ENCODE data around the gene NKX2-2. TPM values are rescaled to one million over a fixed set of nuclear protein-coding genes. Genes with fewer than 3 reads are reported as not detected.

NKX2-2 gene
- total and polyA plus RNA-seq, 2 donors (not counting 1 experiment from before 2014, with no cell fraction given): not detected

DNA sequence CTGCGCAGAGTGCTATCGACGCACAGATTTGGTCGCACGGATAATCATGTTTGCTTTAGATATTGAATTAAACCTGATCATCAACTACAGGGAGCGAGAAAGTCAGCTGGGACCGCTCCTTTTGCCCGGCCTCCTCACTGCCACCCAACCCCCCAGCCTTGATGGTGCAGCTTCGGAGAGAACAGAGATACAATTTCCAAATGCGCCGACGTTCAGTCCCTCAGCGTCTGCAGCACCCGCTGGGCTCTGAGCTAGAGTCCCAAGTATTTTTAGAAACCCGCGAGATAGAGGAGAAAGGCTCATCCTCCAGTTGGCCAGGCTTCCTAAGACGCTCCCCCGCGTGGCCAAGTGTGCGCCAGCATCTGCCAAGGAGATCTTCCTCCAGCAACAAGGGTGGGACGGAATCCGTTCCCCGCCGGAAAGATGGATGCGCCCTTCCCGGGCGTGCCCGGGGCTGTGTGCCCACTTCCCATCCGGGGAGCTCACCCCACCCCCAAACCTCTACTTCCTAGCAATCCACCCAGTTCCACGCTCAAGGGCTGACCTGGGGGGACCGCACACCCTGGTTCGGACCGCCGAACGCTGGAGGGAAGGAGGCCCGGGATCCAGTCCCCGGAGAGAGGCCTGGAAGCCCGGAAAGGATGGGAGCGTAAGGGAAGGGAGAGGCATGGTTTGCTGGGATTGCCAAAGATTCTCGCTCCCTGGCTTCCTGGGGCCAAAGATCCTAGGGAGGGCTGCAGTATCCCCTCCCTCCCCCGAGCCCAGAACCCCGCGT is 4.1 kb downstream of the NKX2-2 start:
- H2AFZ ChIP-seq (ENCODE audit: low read length): peak overlapping the region; percentile 15
- TF ChIP-seq, protein P1, sequence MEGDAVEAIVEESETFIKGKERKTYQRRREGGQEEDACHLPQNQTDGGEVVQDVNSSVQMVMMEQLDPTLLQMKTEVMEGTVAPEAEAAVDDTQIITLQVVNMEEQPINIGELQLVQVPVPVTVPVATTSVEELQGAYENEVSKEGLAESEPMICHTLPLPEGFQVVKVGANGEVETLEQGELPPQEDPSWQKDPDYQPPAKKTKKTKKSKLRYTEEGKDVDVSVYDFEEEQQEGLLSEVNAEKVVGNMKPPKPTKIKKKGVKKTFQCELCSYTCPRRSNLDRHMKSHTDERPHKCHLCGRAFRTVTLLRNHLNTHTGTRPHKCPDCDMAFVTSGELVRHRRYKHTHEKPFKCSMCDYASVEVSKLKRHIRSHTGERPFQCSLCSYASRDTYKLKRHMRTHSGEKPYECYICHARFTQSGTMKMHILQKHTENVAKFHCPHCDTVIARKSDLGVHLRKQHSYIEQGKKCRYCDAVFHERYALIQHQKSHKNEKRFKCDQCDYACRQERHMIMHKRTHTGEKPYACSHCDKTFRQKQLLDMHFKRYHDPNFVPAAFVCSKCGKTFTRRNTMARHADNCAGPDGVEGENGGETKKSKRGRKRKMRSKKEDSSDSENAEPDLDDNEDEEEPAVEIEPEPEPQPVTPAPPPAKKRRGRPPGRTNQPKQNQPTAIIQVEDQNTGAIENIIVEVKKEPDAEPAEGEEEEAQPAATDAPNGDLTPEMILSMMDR (conservative IDR thresholded peaks at IDR 0.05 in 1 of 2, IDR thresholded peaks at IDR 0.05 in 1 of 2; ENCODE audit: low read depth in 1 of 2, low read length in 2 of 2): peak in 1 of 2 donors; percentile 7
- peak; percentile 46 for TF ChIP-seq EZH2 (IDR thresholded peaks at IDR 0.05; ENCODE audit: low read length, missing control alignments)
- H4K20me1 ChIP-seq (ENCODE audit: control insufficient read depth, extremely low read depth, insufficient read depth, low read length): no peaks in the 10 kb centered on the region
- H3K9me3 ChIP-seq (ENCODE audit: control insufficient read depth, insufficient read depth, low read depth, low read length): no peaks in the 10 kb centered on the region
- peaks cover 5% of the 10 kb centered on the region for H3K4me1 ChIP-seq (ENCODE audit: control insufficient read depth, extremely low read depth, insufficient read depth, low read length)
- DNase-seq (ENCODE audit: low read depth in 2 of 2): peak; percentile 27 to 67
- H3K79me2 ChIP-seq (ENCODE audit: control insufficient read depth, insufficient read depth, low read length): no peaks in the 10 kb centered on the region
- no peak overlapping the region for H3K9ac ChIP-seq (ENCODE audit: insufficient read depth, low read length)
- peaks cover 61% of the 10 kb centered on the region for H3K27me3 ChIP-seq (ENCODE audit: control insufficient read depth, insufficient read depth, low read length)
- no peaks in the 10 kb centered on the region for H3K36me3 ChIP-seq (ENCODE audit: control insufficient read depth, insufficient read depth, low read length)
- H3K27ac ChIP-seq (ENCODE audit: insufficient read depth, low read length): no peak overlapping the region
- H3K4me2 ChIP-seq (ENCODE audit: extremely low read depth, insufficient read depth, low read length): peak overlapping the region; percentile 56
- H3K4me3 ChIP-seq (replicated peaks in 1 of 4; ENCODE audit: control extremely low read depth in 1 of 4, insufficient read depth in 1 of 4, low read depth in 3 of 4, low read length in 4 of 4): peak overlapping the region; percentile 5 to 44 (median 16)

DNA sequence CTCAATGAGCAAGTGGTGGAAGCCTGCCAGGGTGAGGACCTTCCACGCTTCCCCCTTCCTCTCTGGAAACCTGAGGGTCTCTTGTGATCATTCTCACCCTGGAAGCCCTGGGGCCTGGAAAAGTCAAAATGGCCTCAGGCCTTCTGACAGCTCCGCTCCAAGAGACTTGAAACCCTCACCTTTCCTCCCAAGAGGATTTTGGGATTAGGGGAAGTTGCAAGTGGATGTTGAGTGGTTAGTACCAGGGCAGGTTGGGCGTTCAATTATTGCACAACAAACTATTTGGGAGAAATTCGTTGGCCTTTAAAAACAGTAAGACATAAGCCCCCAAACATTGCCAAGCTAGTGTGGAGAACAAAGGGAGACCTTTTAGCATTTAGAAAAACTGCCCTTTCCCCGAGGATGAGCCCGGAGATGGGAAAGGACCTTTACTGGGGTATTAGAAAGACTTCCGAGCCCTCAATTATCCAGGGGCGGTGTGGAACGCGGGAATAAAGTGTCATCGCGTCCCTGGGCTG is 4.7 kb downstream of the NKX2-2 start:
- Histone ChIP-seq H3K4me2 (ENCODE audit: extremely low read depth, insufficient read depth, low read length) (no peak overlapping the region), H3K4me1 (ENCODE audit: control insufficient read depth, extremely low read depth, insufficient read depth, low read length) (peaks cover 5% of the 10 kb centered on the region), H2AFZ (ENCODE audit: low read length) (no peak overlapping the region), H3K27me3 (ENCODE audit: control insufficient read depth, insufficient read depth, low read length) (peaks cover 57% of the 10 kb centered on the region), H3K27ac (ENCODE audit: insufficient read depth, low read length) (no peak overlapping the region), H3K36me3 (ENCODE audit: control insufficient read depth, insufficient read depth, low read length) (no peaks in the 10 kb centered on the region), H3K79me2 (ENCODE audit: control insufficient read depth, insufficient read depth, low read length) (no peaks in the 10 kb centered on the region), H3K4me3 (replicated peaks in 1 of 4; ENCODE audit: control extremely low read depth in 1 of 4, insufficient read depth in 1 of 4, low read depth in 3 of 4, low read length in 4 of 4) (no peak overlapping the region), H3K9ac (ENCODE audit: insufficient read depth, low read length) (no peak overlapping the region), H4K20me1 (ENCODE audit: control insufficient read depth, extremely low read depth, insufficient read depth, low read length) (no peaks in the 10 kb centered on the region), H3K9me3 (ENCODE audit: control insufficient read depth, insufficient read depth, low read depth, low read length) (no peaks in the 10 kb centered on the region)
- TF ChIP-seq EZH2 (IDR thresholded peaks at IDR 0.05; ENCODE audit: low read length, missing control alignments): peak; percentile 52
- TF ChIP-seq, protein P1 (conservative IDR thresholded peaks at IDR 0.05 in 1 of 2, IDR thresholded peaks at IDR 0.05 in 1 of 2; ENCODE audit: low read depth in 1 of 2, low read length in 2 of 2): no peak
- no peak for DNase-seq (ENCODE audit: low read depth in 2 of 2)

DNA sequence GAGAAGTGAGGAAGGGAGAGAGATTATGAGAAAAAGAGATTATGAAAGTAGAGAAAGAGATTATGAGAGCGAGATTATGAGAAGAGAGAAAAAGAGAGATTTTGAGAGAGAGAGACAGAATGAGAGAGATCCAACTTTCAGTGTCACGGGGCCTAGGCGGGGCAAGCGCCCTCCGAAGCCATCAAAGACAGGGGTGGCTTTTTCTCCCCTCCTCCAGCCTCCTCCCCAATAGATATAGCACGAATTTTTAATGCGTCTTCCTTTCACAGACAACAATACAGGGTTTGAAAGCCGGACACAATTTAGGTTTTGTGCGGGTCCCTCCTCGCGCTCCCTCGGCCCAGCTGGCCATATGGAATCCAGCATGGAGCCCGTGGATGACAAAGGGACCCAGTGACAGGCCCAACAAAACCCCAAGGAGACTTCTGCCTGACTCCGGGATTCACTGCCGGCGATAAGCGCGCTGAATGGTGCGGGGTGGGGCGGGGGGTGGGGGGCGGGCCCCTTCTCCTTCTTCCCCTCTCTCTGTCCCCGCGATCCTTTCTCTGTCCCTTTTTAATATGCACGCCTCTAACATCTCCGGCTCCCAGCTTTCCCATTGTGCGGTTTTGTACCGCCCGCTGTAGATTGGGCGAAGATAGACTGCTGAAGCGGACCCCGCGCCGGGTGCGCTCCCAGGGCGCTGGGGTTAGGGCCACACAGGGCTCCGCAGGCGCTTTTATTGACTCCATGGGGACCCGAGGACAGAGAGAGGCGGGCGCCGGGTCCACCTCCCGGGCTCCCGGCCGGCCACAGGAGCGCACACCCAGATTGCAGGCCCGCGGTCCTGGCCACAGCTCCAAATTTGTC is 5.4 kb downstream of the NKX2-2 start:
- no peak for DNase-seq (ENCODE audit: low read depth in 2 of 2)
- H3K4me2 ChIP-seq (ENCODE audit: extremely low read depth, insufficient read depth, low read length): no peak overlapping the region
- no peaks in the 10 kb centered on the region for H4K20me1 ChIP-seq (ENCODE audit: control insufficient read depth, extremely low read depth, insufficient read depth, low read length)
- H3K27ac ChIP-seq (ENCODE audit: insufficient read depth, low read length): no peak overlapping the region
- H3K4me1 ChIP-seq (ENCODE audit: control insufficient read depth, extremely low read depth, insufficient read depth, low read length): peaks cover 5% of the 10 kb centered on the region
- H2AFZ ChIP-seq (ENCODE audit: low read length): no peak overlapping the region
- no peaks in the 10 kb centered on the region for H3K79me2 ChIP-seq (ENCODE audit: control insufficient read depth, insufficient read depth, low read length)
- no peak overlapping the region for H3K9ac ChIP-seq (ENCODE audit: insufficient read depth, low read length)
- TF ChIP-seq, protein P1 (conservative IDR thresholded peaks at IDR 0.05 in 1 of 2, IDR thresholded peaks at IDR 0.05 in 1 of 2; ENCODE audit: low read depth in 1 of 2, low read length in 2 of 2): no peak
- TF ChIP-seq EZH2 (IDR thresholded peaks at IDR 0.05; ENCODE audit: low read length, missing control alignments): no peak
- no peaks in the 10 kb centered on the region for H3K9me3 ChIP-seq (ENCODE audit: control insufficient read depth, insufficient read depth, low read depth, low read length)
- no peak overlapping the region for H3K4me3 ChIP-seq (replicated peaks in 1 of 4; ENCODE audit: control extremely low read depth in 1 of 4, insufficient read depth in 1 of 4, low read depth in 3 of 4, low read length in 4 of 4)
- H3K27me3 ChIP-seq (ENCODE audit: control insufficient read depth, insufficient read depth, low read length): peaks cover 52% of the 10 kb centered on the region
- H3K36me3 ChIP-seq (ENCODE audit: control insufficient read depth, insufficient read depth, low read length): no peaks in the 10 kb centered on the region
